Esophagus muscularis mucosa (tissue), 4 donors: ENCODE data around the gene METTL4. TPM values are rescaled to one million over a fixed set of nuclear protein-coding genes. Genes with fewer than 3 reads are reported as not detected.
"Not testable (repeated sequence)": the region's sequence is repeated elsewhere in the genome, so short reads cannot be mapped to it uniquely, and the experiment has no call there.

Experiments used
- DNase-seq: peaks from one replicate; pipeline ENCODE4 v3.0.0-alpha.2; 2017; ENCODE audit errors: extremely low spot score
- H3K27ac ChIP-seq, 4 donors: fragments of 200-600 bp; sonication (generic); replicated peaks in 1 of 4; 1 replicate in 3 of 4; 2 replicates in 1 of 4; pipeline ENCODE4 v1.5.1; 2016 to 2019; ENCODE audit warnings: mild to moderate bottlenecking in 1 of 4
- H3K27me3 ChIP-seq, 4 donors: fragments of 200-600 bp; sonication (generic); one replicate each; pipeline versions ENCODE4 v1.5.1 to v1.6.0; 2016 to 2019
- H3K36me3 ChIP-seq, 4 donors: fragments of 200-600 bp; sonication (generic); one replicate each; pipeline ENCODE4 v1.5.1; 2016 to 2019
- H3K4me1 ChIP-seq, 4 donors: fragments of 200-600 bp; sonication (generic); one replicate each; pipeline ENCODE4 v1.5.1; 2016 to 2019
- H3K4me3 ChIP-seq, 4 donors: fragments of 200-600 bp; sonication (generic); 1 replicate in 2 of 4; 2 replicates in 2 of 4; pipeline ENCODE4 v1.5.1; 2016 to 2019; ENCODE audit warnings: mild to moderate bottlenecking in 4 of 4, moderate library complexity in 1 of 4
- H3K9me3 ChIP-seq, 4 donors: fragments of 200-600 bp; sonication (generic); 1 replicate in 3 of 4; 2 replicates in 1 of 4; pipeline ENCODE4 v1.5.1; 2016 to 2019
- CTCF ChIP-seq, 3 experiments: fragments of 200-600 bp in 2 of 3; fragments of 450-650 bp in 1 of 3; sonication (generic) in 2 of 3; IDR thresholded peaks; one replicate each; pipeline ENCODE4 v1.5.1; 2017 to 2019; ENCODE audit warnings: antibody characterized with exemption in 3 of 3, mild to moderate bottlenecking in 2 of 3, moderate library complexity in 1 of 3
- EP300 ChIP-seq: sonication (generic); formaldehyde crosslinking; IDR thresholded peaks from one replicate; pipeline ENCODE4 v1.6.1; 2017; ENCODE audit warnings: antibody characterized with exemption
- POLR2A ChIP-seq: fragments of 450-650 bp; IDR thresholded peaks from one replicate; pipeline ENCODE4 v1.6.1; 2017; ENCODE audit warnings: antibody characterized with exemption, moderate library complexity, mild to moderate bottlenecking, low read depth
- POLR2AphosphoS5 ChIP-seq, 2 donors: sonication (generic); formaldehyde crosslinking; IDR thresholded peaks; one replicate each; pipeline ENCODE4 v1.6.1; 2017; ENCODE audit warnings: antibody characterized with exemption in 2 of 2
- WGBS: methylation state at CpG from one replicate; pipeline ENCODE4 v1.1.5; 2018; 5-methylcytosine and 5-hydroxymethylcytosine counted together
- intact Hi-C: fragments of 100-400 bp; cut with DNase I; formaldehyde crosslinking; loops from one replicate; pipeline ENCODE4 v1.15.1; 2023
- total RNA-seq, 4 donors: library from RNA; depleted of rRNA; stranded (reverse); fragments of >200 nt; gene quantifications; one replicate each; pipeline versions ENCODE4 v1.1.0 to v1.2.1, GENCODE V29; 2016

Gene METTL4
- total RNA-seq, 4 donors from 2014 or later: 4.3 to 8.3 (median 5.7) TPM

- no peak for DNase-seq
- H3K27me3 ChIP-seq: no peaks in the 10 kb centered on the region
- no peaks in the 10 kb centered on the region for H3K4me1 ChIP-seq
- TF ChIP-seq POLR2AphosphoS5 (IDR thresholded peaks at IDR 0.05) (no peak), EP300 (no peak), POLR2A (no peak), CTCF (IDR thresholded peaks at IDR 0.05) (no peak)
- H3K27ac ChIP-seq: no peak overlapping the region
- intact Hi-C loops: no loop called here
- WGBS: 67% methylated on average over 1 of the region's 2 CpGs
- no peaks in the 10 kb centered on the region for H3K36me3 ChIP-seq
- H3K9me3 ChIP-seq: no peaks in the 10 kb centered on the region
- H3K4me3 ChIP-seq: no peak overlapping the region
These were observed 45.0 kb downstream of the METTL4 start for GRCh38 chr18:2526329-2526728.

DNA sequence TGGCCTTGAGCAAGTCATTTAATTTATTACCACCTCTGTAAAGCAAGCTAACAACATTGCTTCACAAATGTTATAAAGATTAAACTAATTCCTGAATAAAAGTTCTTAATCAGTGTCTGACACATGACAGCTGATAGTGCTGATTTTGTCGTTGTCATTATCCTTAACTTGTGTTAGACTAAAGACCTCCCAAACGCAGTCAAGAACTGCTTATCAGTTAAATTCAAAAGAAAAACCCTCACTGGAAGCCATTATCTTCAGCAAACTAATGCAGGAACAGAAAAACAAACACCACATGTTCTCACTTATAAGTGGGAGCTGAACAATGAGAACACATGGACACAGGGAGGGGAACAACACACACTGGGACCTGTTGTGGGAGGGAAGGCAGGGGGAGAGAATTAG, 46.5 kb downstream of the METTL4 start:
- H3K4me1 ChIP-seq, intact Hi-C loops, H3K9me3 ChIP-seq, H3K4me3 ChIP-seq, H3K36me3 ChIP-seq, H3K27me3 ChIP-seq, H3K27ac ChIP-seq, DNase-seq: not testable (repeated sequence)
- 19% methylated on average over 2 of the region's 2 CpGs for WGBS

DNA sequence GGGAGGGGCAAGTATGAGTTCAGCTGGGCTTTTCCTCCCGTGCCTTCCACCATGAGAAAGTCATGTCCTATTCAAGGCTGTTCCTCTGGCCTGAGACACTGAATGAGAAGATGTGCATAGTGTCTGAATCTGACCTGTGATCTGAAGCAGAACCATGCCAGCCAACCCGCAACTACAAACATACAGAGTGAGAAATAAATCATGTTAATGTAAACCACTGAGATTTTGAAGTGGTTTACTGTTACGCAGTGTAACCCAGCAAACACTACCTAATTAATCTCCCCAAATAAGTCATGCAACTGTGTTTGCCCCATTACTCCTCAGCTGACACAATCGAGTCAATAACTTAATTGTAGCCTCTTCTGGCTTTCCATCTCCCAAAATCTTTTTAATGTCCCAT, 49.2 kb downstream of the METTL4 start:
- Histone ChIP-seq H3K36me3 (no peaks in the 10 kb centered on the region), H3K27ac (no peak overlapping the region), H3K4me3 (no peak overlapping the region), H3K4me1 (no peaks in the 10 kb centered on the region), H3K9me3 (no peaks in the 10 kb centered on the region), H3K27me3 (no peaks in the 10 kb centered on the region)
- DNase-seq: no peak
- TF ChIP-seq CTCF (IDR thresholded peaks at IDR 0.05): no peak
- TF ChIP-seq POLR2AphosphoS5 (IDR thresholded peaks at IDR 0.05): no peak
- no peak for TF ChIP-seq EP300
- TF ChIP-seq POLR2A: no peak
- 81% methylated on average over 4 of the region's 4 CpGs for WGBS
- intact Hi-C loops: no loop called here

DNA sequence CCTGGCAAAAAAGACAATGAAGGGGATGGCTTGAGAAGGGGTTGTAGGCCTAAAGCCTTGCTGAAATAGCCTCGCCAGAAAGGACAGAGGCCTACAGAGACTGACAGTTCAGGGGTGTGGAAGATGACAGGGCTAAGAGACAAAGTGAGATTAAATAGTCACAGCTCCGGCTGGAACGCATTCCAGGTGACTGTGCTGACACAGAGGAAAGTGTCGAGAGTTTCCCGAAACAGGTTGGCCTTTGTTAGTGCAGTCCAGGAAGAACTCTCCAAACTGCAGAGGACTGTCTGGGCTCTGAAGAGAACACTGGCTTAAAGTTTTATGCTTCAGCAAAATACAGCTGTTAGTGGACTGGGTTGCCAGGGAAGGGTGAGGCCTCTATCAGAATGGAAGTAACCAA, 52.8 kb downstream of the METTL4 start:
- H3K4me1 ChIP-seq: peaks cover 0 to 16% (median 15%) of the 10 kb centered on the region in 4 donors
- no peaks in the 10 kb centered on the region for H3K36me3 ChIP-seq
- no peaks in the 10 kb centered on the region for H3K9me3 ChIP-seq
- H3K4me3 ChIP-seq: no peak overlapping the region
- intact Hi-C loops: no loop called here
- no peak for DNase-seq
- H3K27me3 ChIP-seq: no peaks in the 10 kb centered on the region
- no peak for TF ChIP-seq EP300
- TF ChIP-seq POLR2A: no peak
- TF ChIP-seq POLR2AphosphoS5 (IDR thresholded peaks at IDR 0.05): no peak
- TF ChIP-seq CTCF (IDR thresholded peaks at IDR 0.05): no peak
- H3K27ac ChIP-seq: no peak overlapping the region
- WGBS: 46% methylated on average over 5 of the region's 5 CpGs

DNA sequence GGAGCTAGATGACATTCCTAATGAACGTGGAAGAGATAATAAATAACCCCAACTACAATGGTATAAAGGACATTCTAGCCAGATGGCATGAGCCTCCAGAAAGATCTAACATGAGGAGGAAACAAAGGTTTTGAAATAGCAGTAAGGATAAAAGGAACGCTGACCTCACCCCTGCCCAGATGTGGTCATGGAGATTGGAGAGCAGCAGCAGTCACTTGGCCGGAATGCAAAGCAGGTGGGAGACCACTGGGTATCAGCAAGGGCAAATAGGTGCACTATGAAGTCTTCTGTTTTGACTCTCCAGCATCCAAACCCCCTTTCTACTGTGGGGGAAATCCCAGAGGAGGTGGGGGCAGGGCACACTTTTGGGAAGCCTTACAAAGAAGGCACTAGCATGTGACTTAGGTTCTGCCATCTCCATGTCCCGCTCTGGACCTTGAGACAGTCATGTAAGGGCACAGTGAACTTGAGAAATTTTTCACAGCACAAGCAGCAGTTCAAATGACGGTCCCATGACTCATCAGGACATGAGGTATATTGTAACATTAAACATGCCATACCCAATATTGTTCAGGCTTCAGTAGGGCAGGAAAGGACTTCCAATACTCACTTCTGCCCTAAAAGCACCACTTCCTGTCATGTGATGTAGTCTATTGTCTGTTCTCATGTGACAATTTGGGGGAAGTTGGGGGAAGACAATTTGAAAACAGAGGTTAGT, 55.2 kb downstream of the METTL4 start:
- no peaks in the 10 kb centered on the region for H3K27me3 ChIP-seq
- no peaks in the 10 kb centered on the region for H3K9me3 ChIP-seq
- H3K4me1 ChIP-seq: peaks cover 0 to 16% (median 15%) of the 10 kb centered on the region in 4 donors
- 80% methylated on average over 5 of the region's 5 CpGs for whole genome bisulfite sequencing
- no peak overlapping the region for H3K27ac ChIP-seq
- intact Hi-C loops: no loop called here
- TF ChIP-seq POLR2AphosphoS5 (IDR thresholded peaks at IDR 0.05) (peak in 1 of 2 donors; percentile 22), EP300 (no peak)
- no peak overlapping the region for H3K4me3 ChIP-seq
- DNase-seq: no peak
- H3K36me3 ChIP-seq: no peaks in the 10 kb centered on the region
